Glutamatergic neuron (in vitro differentiated cells): Measurements from ENCODE around the gene POLN. TPM values are rescaled to one million over a fixed set of nuclear protein-coding genes. Genes with fewer than 3 reads are reported as not detected.

Experiments used
- DNase-seq: peaks from one replicate; pipeline ENCODE4 v3.0.0; 2022
- H3K27ac Mint-ChIP-seq: one replicate; pipeline ENCODE4 v1.8.0; 2020; ENCODE audit warnings: mild to moderate bottlenecking, mixed read lengths, inconsistent platforms; ENCODE audit not compliant: unreplicated experiment
- H3K27me3 Mint-ChIP-seq: one replicate; pipeline ENCODE4 v1.8.0; 2020; ENCODE audit warnings: mild to moderate bottlenecking, moderate library complexity, mixed read lengths, inconsistent platforms; ENCODE audit not compliant: unreplicated experiment
- H3K36me3 Mint-ChIP-seq: one replicate; pipeline ENCODE4 v1.8.0; 2020; ENCODE audit warnings: mild to moderate bottlenecking, mixed read lengths, inconsistent platforms; ENCODE audit not compliant: unreplicated experiment
- H3K4me1 Mint-ChIP-seq: one replicate; pipeline ENCODE4 v1.8.0; 2020; ENCODE audit warnings: mild to moderate bottlenecking, low read depth, mixed read lengths, inconsistent platforms; ENCODE audit not compliant: unreplicated experiment
- H3K4me3 Mint-ChIP-seq: one replicate; pipeline ENCODE4 v1.8.0; 2020; ENCODE audit warnings: mild to moderate bottlenecking, mixed read lengths, inconsistent platforms; ENCODE audit not compliant: unreplicated experiment
- H3K9me3 Mint-ChIP-seq: one replicate; pipeline ENCODE4 v1.8.0; 2020; ENCODE audit warnings: mild to moderate bottlenecking, moderate library complexity, mixed read lengths, inconsistent platforms; ENCODE audit not compliant: unreplicated experiment
- CTCF ChIP-seq: fragments of 200-600 bp; sonication (generic); IDR thresholded peaks from one replicate; pipeline ENCODE4 v1.5.0; 2021; ENCODE audit not compliant: partially characterized antibody, unreplicated experiment
- total RNA-seq: library from RNA; stranded (reverse); fragmentation: NEBNext Ultra II Directional; extraction: Animal tissue kit (Norgen Biotek cat#: 25700); gene quantifications from one replicate; pipeline ENCODE4 v1.2.1, GENCODE V29; 2021; ENCODE audit not compliant: unreplicated experiment

POLN gene
- total RNA-seq, 1 donor from 2014 or later, result 6.8 TPM

- H3K36me3 Mint-ChIP-seq, result no peaks in the 10 kb centered on the region
- peak; percentile 20 for DNase-seq
These were observed 18.6 kb upstream of the POLN start for GRCh38 chr4:2260344-2261109.

GRCh38 chr4:2259541-2260343 is 17.8 kb upstream of the POLN start:
- no peak for TF ChIP-seq CTCF
- Mint-ChIP-seq H3K9me3 (peaks cover 3% of the 10 kb centered on the region), H3K36me3 (peaks cover 2% of the 10 kb centered on the region), H3K27me3 (no peaks in the 10 kb centered on the region), H3K4me1 (peaks cover 12% of the 10 kb centered on the region), H3K27ac (no peak overlapping the region), H3K4me3 (peak overlapping the region; percentile 70)
- DNase-seq, result peak; percentile 14

More at GRCh38 chr4:2260344-2261109, 18.6 kb upstream of the POLN start:
- Mint-ChIP-seq H3K9me3 (peaks cover 3% of the 10 kb centered on the region), H3K4me3 (peak overlapping the region; percentile 70), H3K27ac (no peak overlapping the region), H3K4me1 (peaks cover 11% of the 10 kb centered on the region), H3K27me3 (no peaks in the 10 kb centered on the region)
- TF ChIP-seq CTCF, result no peak

- peaks cover 18% of the 10 kb centered on the region for H3K4me1 Mint-ChIP-seq
- no peak for TF ChIP-seq CTCF
These were observed 17.2 kb upstream of the POLN start for GRCh38 chr4:2259036-2259540.

GRCh38 chr4:2258091-2259035 is 16.4 kb upstream of the POLN start:
- DNase-seq, result peak; percentile 12
- Mint-ChIP-seq H3K4me3 (no peak overlapping the region), H3K27me3 (no peaks in the 10 kb centered on the region), H3K36me3 (peaks cover 9% of the 10 kb centered on the region), H3K9me3 (peaks cover 4% of the 10 kb centered on the region), H3K4me1 (peaks cover 17% of the 10 kb centered on the region), H3K27ac (no peak overlapping the region)
- TF ChIP-seq CTCF, result no peak

More at GRCh38 chr4:2259036-2259540, 17.2 kb upstream of the POLN start:
- peak; percentile 14 for DNase-seq
- H3K9me3 Mint-ChIP-seq, result peaks cover 4% of the 10 kb centered on the region
- H3K27me3 Mint-ChIP-seq, result no peaks in the 10 kb centered on the region
- H3K4me3 Mint-ChIP-seq, result no peak overlapping the region
- H3K36me3 Mint-ChIP-seq, result peaks cover 9% of the 10 kb centered on the region
- no peak overlapping the region for H3K27ac Mint-ChIP-seq
